Measurements from ENCODE around the gene UBE3A.
"Not testable (repeated sequence)": the region's sequence is repeated elsewhere in the genome, so short reads cannot be mapped to it uniquely, and the experiment has no call there.

Gene UBE3A

GRCh38 chr15:25415217-25415616 is 23.6 kb downstream of the UBE3A start:
- no peak overlapping the region for H3K4me3 ChIP-seq (ENCODE audit: low read depth, low read length, poor library complexity, severe bottlenecking)
- H3K36me3 ChIP-seq (ENCODE audit: insufficient read depth, low read length) = peaks cover 67% of the 10 kb centered on the region
- H3F3A ChIP-seq (ENCODE audit: insufficient read depth, low read length) = no peaks in the 10 kb centered on the region
- no peak for TF ChIP-seq EZH2 (IDR thresholded peaks at IDR 0.05; ENCODE audit: borderline replicate concordance, low read length)
- TF ChIP-seq CTCF (IDR thresholded peaks at IDR 0.05; ENCODE audit: low read length) = no peak
- peaks cover 100% of the 10 kb centered on the region for H3K79me2 ChIP-seq (ENCODE audit: insufficient read depth, low read length)
- no peak overlapping the region for H2AFZ ChIP-seq (ENCODE audit: low read length)
- H3K27ac ChIP-seq (ENCODE audit: low read depth, low read length, poor library complexity, severe bottlenecking) = no peak overlapping the region
- no peak overlapping the region for H3K9ac ChIP-seq (ENCODE audit: low read length)
- no peaks in the 10 kb centered on the region for H3K9me2 ChIP-seq (ENCODE audit: low read depth, low read length)
- H3K4me1 ChIP-seq (ENCODE audit: insufficient read depth, low read length, severe bottlenecking) = no peaks in the 10 kb centered on the region
- peaks cover 32% of the 10 kb centered on the region for H3K9me3 ChIP-seq (ENCODE audit: low read length)
- no peaks in the 10 kb centered on the region for H3K27me3 ChIP-seq (ENCODE audit: insufficient read depth, low read length)
- no peaks in the 10 kb centered on the region for H4K20me1 ChIP-seq (ENCODE audit: insufficient read depth, low read length)
- no peak overlapping the region for H3K4me2 ChIP-seq (ENCODE audit: low read length)

GRCh38 chr15:25410649-25411048 is 28.2 kb downstream of the UBE3A start:
- H4K20me1 ChIP-seq (ENCODE audit: insufficient read depth, low read length) = no peaks in the 10 kb centered on the region
- no peak overlapping the region for H2AFZ ChIP-seq (ENCODE audit: low read length)
- no peaks in the 10 kb centered on the region for H3K27me3 ChIP-seq (ENCODE audit: insufficient read depth, low read length)
- no peak overlapping the region for H3K4me2 ChIP-seq (ENCODE audit: low read length)
- H3K9me2 ChIP-seq (ENCODE audit: low read depth, low read length) = no peaks in the 10 kb centered on the region
- peaks cover 3% of the 10 kb centered on the region; the same call in 1 of the 2 replicates for H3K9me3 ChIP-seq (ENCODE audit: low read length)
- no peak overlapping the region for H3K27ac ChIP-seq (ENCODE audit: low read depth, low read length, poor library complexity, severe bottlenecking)
- no peaks in the 10 kb centered on the region for H3F3A ChIP-seq (ENCODE audit: insufficient read depth, low read length)
- TF ChIP-seq EZH2 (IDR thresholded peaks at IDR 0.05; ENCODE audit: borderline replicate concordance, low read length) = no peak
- TF ChIP-seq CTCF (IDR thresholded peaks at IDR 0.05; ENCODE audit: low read length) = no peak
- no peaks in the 10 kb centered on the region for H3K4me1 ChIP-seq (ENCODE audit: insufficient read depth, low read length, severe bottlenecking)
- H3K4me3 ChIP-seq (ENCODE audit: low read depth, low read length, poor library complexity, severe bottlenecking) = no peak overlapping the region
- H3K9ac ChIP-seq (ENCODE audit: low read length) = no peak overlapping the region
- peaks cover 97% of the 10 kb centered on the region for H3K79me2 ChIP-seq (ENCODE audit: insufficient read depth, low read length)
- H3K36me3 ChIP-seq (ENCODE audit: insufficient read depth, low read length) = peaks cover 58% of the 10 kb centered on the region

GRCh38 chr15:25409731-25410130 is 29.1 kb downstream of the UBE3A start:
- not testable (repeated sequence) for H3K4me1 ChIP-seq (ENCODE audit: insufficient read depth, low read length, severe bottlenecking); H3K9me2 ChIP-seq (ENCODE audit: low read depth, low read length); H3K4me2 ChIP-seq (ENCODE audit: low read length); H3K27ac ChIP-seq (ENCODE audit: low read depth, low read length, poor library complexity, severe bottlenecking); H3K4me3 ChIP-seq (ENCODE audit: low read depth, low read length, poor library complexity, severe bottlenecking); H3K9ac ChIP-seq (ENCODE audit: low read length); H3K27me3 ChIP-seq (ENCODE audit: insufficient read depth, low read length); H3F3A ChIP-seq (ENCODE audit: insufficient read depth, low read length); H3K9me3 ChIP-seq (ENCODE audit: low read length); H4K20me1 ChIP-seq (ENCODE audit: insufficient read depth, low read length); H2AFZ ChIP-seq (ENCODE audit: low read length)
- peaks cover 92% of the 10 kb centered on the region for H3K79me2 ChIP-seq (ENCODE audit: insufficient read depth, low read length)
- H3K36me3 ChIP-seq (ENCODE audit: insufficient read depth, low read length) = peaks cover 62% of the 10 kb centered on the region

GRCh38 chr15:25408929-25409328 is 29.9 kb downstream of the UBE3A start:
- H3K36me3 ChIP-seq (ENCODE audit: insufficient read depth, low read length) = peaks cover 68% of the 10 kb centered on the region

More at GRCh38 chr15:25408929-25409328, 29.9 kb downstream of the UBE3A start:
- no peaks in the 10 kb centered on the region for H3K4me1 ChIP-seq (ENCODE audit: insufficient read depth, low read length, severe bottlenecking)
- no peaks in the 10 kb centered on the region for H3K27me3 ChIP-seq (ENCODE audit: insufficient read depth, low read length)
- H3F3A ChIP-seq (ENCODE audit: insufficient read depth, low read length) = no peaks in the 10 kb centered on the region
- no peak overlapping the region for H3K9ac ChIP-seq (ENCODE audit: low read length)
- H3K4me2 ChIP-seq (ENCODE audit: low read length) = no peak overlapping the region
- no peak overlapping the region for H3K27ac ChIP-seq (ENCODE audit: low read depth, low read length, poor library complexity, severe bottlenecking)
- no peaks in the 10 kb centered on the region for H3K9me2 ChIP-seq (ENCODE audit: low read depth, low read length)
- no peaks in the 10 kb centered on the region for H4K20me1 ChIP-seq (ENCODE audit: insufficient read depth, low read length)
- H3K79me2 ChIP-seq (ENCODE audit: insufficient read depth, low read length) = peaks cover 88% of the 10 kb centered on the region
- no peak overlapping the region for H2AFZ ChIP-seq (ENCODE audit: low read length)
- TF ChIP-seq CTCF (IDR thresholded peaks at IDR 0.05; ENCODE audit: low read length) (no peak), EZH2 (IDR thresholded peaks at IDR 0.05; ENCODE audit: borderline replicate concordance, low read length) (no peak)
- H3K4me3 ChIP-seq (ENCODE audit: low read depth, low read length, poor library complexity, severe bottlenecking) = no peak overlapping the region
- no peaks in the 10 kb centered on the region; the same call in 1 of the 2 replicates for H3K9me3 ChIP-seq (ENCODE audit: low read length)
